HFFc6 (cell line): Measurements from ENCODE around the gene GTF2I. TPM values are rescaled to one million over a fixed set of nuclear protein-coding genes. Genes with fewer than 3 reads are reported as not detected.

Experiments used
- DNase-seq: peaks from one replicate; pipeline ENCODE4 v3.0.0-alpha.2; 2018
- H3K27ac Mint-ChIP-seq: 2 replicates; pipeline ENCODE4 v1.8.0; 2020; ENCODE audit warnings: mild to moderate bottlenecking, mixed read lengths
- H3K27me3 Mint-ChIP-seq: 2 replicates; pipeline ENCODE4 v1.8.0; 2021; ENCODE audit warnings: mild to moderate bottlenecking, moderate library complexity, mixed read lengths; ENCODE audit not compliant: insufficient read depth
- H3K36me3 Mint-ChIP-seq: 2 replicates; pipeline ENCODE4 v1.8.0; 2021; ENCODE audit warnings: low read depth, mixed read lengths
- H3K4me1 Mint-ChIP-seq: 2 replicates; pipeline ENCODE4 v1.8.0; 2020; ENCODE audit warnings: low read depth, mixed read lengths
- H3K4me3 Mint-ChIP-seq: 2 replicates; pipeline ENCODE4 v1.8.0; 2020; ENCODE audit warnings: mild to moderate bottlenecking, moderate library complexity, mixed read lengths
- H3K9me3 Mint-ChIP-seq: 2 replicates; pipeline ENCODE4 v1.8.0; 2020; ENCODE audit warnings: mild to moderate bottlenecking, mixed read lengths
- total RNA-seq, 6 experiments: library from RNA; stranded (reverse); fragmentation: NEBNext Ultra II Directional; extraction: Animal tissue kit (Norgen Biotek cat#: 25700); gene quantifications; 2 replicates in 1 of 6; 3 replicates in 5 of 6; pipeline ENCODE4 v1.2.3, GENCODE V29; 2021
- TF ChIP-seq, protein P1 (sequence below): fragments of 200-600 bp; sonication (generic); IDR thresholded peaks from 2 replicates; pipeline ENCODE4 v1.5.0; 2021; ENCODE audit warnings: antibody characterized with exemption, mild to moderate bottlenecking

GTF2I gene
- total RNA-seq, 6 experiments from 2014 or later, result 139 to 152 (median 151) TPM

DNA sequence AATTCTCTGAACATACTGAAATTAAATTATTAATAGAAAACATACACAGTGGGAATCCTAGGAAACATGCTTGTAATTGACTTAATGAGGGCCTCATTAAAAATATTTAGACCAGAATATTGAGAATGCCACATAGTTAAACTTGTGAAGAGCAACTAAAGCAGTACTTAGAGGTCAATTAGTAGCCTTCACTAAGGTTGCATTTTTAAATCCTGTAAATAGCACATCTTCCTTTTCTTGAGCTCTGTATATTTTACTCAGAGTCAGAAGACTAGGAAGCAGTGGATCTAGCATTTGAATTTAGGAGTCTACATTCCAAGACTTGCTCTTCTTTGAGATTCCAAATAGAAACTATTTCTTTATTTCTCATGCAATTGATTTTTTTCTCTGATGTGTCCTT, 56.0 kb downstream of the GTF2I start:
- Mint-ChIP-seq H3K4me1 (peaks cover 21% of the 10 kb centered on the region), H3K4me3 (no peak overlapping the region), H3K9me3 (peaks cover 15% of the 10 kb centered on the region), H3K27me3 (no peaks in the 10 kb centered on the region; the same call in none of the 2 replicates), H3K36me3 (peaks cover 63% of the 10 kb centered on the region), H3K27ac (no peak overlapping the region; the same call in 1 of the 2 replicates)
- no peak for DNase-seq
- TF ChIP-seq, protein P1, sequence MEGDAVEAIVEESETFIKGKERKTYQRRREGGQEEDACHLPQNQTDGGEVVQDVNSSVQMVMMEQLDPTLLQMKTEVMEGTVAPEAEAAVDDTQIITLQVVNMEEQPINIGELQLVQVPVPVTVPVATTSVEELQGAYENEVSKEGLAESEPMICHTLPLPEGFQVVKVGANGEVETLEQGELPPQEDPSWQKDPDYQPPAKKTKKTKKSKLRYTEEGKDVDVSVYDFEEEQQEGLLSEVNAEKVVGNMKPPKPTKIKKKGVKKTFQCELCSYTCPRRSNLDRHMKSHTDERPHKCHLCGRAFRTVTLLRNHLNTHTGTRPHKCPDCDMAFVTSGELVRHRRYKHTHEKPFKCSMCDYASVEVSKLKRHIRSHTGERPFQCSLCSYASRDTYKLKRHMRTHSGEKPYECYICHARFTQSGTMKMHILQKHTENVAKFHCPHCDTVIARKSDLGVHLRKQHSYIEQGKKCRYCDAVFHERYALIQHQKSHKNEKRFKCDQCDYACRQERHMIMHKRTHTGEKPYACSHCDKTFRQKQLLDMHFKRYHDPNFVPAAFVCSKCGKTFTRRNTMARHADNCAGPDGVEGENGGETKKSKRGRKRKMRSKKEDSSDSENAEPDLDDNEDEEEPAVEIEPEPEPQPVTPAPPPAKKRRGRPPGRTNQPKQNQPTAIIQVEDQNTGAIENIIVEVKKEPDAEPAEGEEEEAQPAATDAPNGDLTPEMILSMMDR, result no peak

DNA sequence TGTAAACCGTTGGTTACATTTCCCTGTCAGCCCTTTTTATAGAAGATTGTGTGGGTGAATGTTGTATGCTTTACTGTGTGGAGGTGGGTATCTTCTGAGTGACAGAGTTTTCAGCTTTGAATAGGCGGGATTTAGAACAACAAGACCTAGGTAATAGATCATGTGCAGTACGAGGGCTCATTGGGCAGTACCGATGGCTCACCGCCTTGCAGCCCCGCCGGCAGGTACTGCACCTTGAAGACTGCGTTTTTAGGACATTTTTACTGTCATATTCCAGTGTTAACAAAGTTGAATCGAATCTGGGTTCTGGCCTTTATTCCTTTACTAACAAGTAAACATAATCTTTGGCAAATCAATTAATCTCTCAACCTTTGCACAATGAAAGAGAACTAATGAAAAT, 60.4 kb downstream of the GTF2I start:
- DNase-seq, result no peak
- TF ChIP-seq, protein P1, result no peak
- peak overlapping the region; percentile 73 for H3K27ac Mint-ChIP-seq
- peaks cover 6% of the 10 kb centered on the region for H3K9me3 Mint-ChIP-seq
- H3K36me3 Mint-ChIP-seq, result peaks cover 58% of the 10 kb centered on the region
- H3K4me1 Mint-ChIP-seq, result peaks cover 25% of the 10 kb centered on the region
- peak overlapping the region; percentile 61 for H3K4me3 Mint-ChIP-seq
- no peaks in the 10 kb centered on the region; the same call in 1 of the 2 replicates for H3K27me3 Mint-ChIP-seq

DNA sequence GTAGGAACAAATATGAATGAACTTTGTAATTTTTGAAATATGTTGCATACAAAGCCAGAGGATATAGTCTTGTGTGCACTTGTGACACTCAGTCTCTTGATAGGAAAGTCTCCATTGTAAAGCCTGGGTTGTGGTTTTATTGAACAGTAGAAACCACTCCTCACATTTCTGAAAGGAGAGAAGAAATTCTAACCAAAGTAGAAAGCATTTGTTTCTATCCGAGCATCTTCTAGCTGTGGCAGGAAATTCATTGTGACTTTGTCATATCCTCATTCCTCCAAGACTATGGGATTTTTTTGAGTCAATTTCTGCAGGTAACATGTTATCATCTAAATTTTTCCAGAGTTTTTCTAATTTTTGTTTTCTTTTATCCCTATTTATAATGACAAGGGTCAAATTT, 60.8 kb downstream of the GTF2I start:
- DNase-seq, result no peak
- Mint-ChIP-seq H3K4me1 (peaks cover 25% of the 10 kb centered on the region), H3K36me3 (peaks cover 55% of the 10 kb centered on the region), H3K27ac (peak overlapping the region; percentile 73), H3K27me3 (no peaks in the 10 kb centered on the region; the same call in 1 of the 2 replicates), H3K4me3 (peak overlapping the region; percentile 61), H3K9me3 (peaks cover 4% of the 10 kb centered on the region; the same call in 1 of the 2 replicates)
- TF ChIP-seq, protein P1, result no peak

DNA sequence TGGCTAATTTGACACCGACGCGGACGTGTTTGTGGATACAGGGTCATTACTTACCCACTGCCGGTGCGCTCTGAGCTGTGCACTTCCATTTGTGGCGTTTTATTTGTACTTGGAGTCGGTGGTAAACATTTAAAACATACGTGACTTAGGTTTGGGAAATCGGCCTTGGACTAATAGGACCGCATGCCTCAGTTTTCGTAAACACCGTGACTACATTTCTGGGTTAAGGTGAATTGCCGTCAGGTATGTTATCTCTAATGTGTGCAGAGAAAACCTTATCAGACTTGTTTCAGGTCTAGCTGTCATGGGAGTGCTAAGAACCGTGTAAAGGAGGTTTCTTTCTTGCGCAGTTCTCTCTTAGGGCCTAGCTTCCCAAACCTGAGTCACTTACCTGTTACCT, 64.6 kb downstream of the GTF2I start:
- TF ChIP-seq, protein P1, result no peak
- Mint-ChIP-seq H3K4me3 (no peak overlapping the region), H3K27ac (no peak overlapping the region), H3K36me3 (peaks cover 41% of the 10 kb centered on the region), H3K4me1 (peaks cover 18% of the 10 kb centered on the region), H3K27me3 (no peaks in the 10 kb centered on the region), H3K9me3 (no peaks in the 10 kb centered on the region)
- DNase-seq, result no peak

DNA sequence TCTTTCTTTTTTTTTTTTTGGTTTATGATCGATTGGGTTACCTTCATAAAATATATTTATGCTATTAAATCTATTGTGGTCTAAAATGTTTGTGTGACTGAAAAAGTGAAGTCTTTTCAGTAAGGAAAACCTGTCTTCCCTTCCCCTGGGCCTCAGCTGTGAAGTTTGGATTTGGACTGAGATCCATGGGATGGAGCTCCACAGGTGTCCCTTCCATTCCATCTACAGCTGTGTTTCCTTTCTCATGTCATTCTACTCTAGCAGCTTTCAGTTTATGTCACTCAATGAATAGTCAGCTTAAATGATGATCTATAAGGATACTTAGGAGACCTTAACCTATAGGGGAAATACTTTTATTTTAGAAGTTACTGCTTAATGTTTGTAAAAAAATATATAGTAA, 68.3 kb downstream of the GTF2I start:
- Mint-ChIP-seq H3K27ac (no peak overlapping the region), H3K4me3 (no peak overlapping the region), H3K4me1 (no peaks in the 10 kb centered on the region), H3K9me3 (no peaks in the 10 kb centered on the region), H3K36me3 (peaks cover 23% of the 10 kb centered on the region), H3K27me3 (no peaks in the 10 kb centered on the region)
- DNase-seq, result no peak
- TF ChIP-seq, protein P1, result no peak
